Hepatocyte (in vitro differentiated cells): ENCODE data around the gene LPP.

Source experiments
- CTCF ChIP-seq: fragments of 200-600 bp; sonication (generic); IDR thresholded peaks from 2 replicates; pipeline ENCODE4 v1.5.1; 2016; ENCODE audit warnings: antibody characterized with exemption, mild to moderate bottlenecking; ENCODE audit not compliant: poor library complexity
- EZH2 ChIP-seq: fragments of 200-600 bp; sonication (generic); IDR thresholded peaks from 2 replicates; pipeline ENCODE4 v1.6.1; 2016; ENCODE audit warnings: antibody characterized with exemption, mild to moderate bottlenecking, borderline replicate concordance

- TF ChIP-seq CTCF (no peak), EZH2 (no peak)
Measured at GRCh38 chr3:188397766-188398705, 244.1 kb downstream of the LPP start.
